ENCODE results near the gene ZNF81.
"Not testable (repeated sequence)": the region's sequence is repeated elsewhere in the genome, so short reads cannot be mapped to it uniquely, and the experiment has no call there.

ZNF81 gene

DNA sequence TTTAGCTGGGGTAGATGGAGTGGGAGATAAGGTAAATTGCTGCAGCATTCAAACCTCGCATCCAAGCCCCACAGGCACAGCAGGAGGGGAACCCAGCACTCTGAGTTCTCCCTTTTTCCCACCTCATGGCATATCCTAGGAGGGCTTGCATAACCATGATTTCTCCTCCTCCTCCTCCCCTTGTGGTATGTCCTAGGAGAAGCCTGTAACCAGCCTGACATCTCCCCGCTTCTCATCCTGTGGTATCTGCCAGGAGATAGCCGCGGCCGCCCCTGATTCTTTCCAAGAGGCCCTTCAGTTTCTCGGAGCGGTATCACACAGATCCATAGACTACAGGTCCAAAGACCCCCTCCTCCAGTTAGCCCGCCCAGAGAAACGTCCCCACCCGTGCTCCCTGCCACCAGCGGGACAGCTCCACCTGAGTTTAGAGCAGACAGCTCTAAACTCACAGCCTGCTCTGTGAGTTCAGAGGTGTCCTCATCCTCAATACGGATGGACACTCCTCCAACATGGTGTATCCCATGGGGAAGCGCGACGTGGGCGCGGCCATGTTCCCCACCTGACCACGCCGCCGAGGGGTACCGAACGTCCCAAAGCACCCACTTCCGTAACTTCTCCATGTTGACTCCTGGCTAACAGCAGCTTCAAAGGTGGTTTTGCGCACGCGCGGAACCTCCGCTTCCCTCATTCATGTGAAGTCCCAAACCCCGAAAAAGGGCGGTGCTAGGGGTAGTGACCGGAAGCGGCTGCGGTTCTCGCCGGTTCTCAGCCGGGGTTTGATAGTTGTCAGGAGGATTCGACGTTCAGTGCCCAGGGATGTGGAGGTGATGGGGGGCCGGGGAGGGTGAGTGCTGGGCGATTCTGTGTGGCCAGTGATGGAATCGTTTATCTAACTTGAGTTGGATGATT lies at the start of gene ZNF81:
ZNF81 (plus strand) TSS at position 739 of the 909 bp plus-strand sequence. CDS start 9,366 bp downstream, outside the sequence.
- DNase-seq (ENCODE audit: low spot score): peak; percentile 92

GRCh38 chrX:47796433-47796906 lies 40.2 kb upstream of the ZNF81 start:
- DNase-seq (ENCODE audit: low spot score): peak; percentile 72

DNA sequence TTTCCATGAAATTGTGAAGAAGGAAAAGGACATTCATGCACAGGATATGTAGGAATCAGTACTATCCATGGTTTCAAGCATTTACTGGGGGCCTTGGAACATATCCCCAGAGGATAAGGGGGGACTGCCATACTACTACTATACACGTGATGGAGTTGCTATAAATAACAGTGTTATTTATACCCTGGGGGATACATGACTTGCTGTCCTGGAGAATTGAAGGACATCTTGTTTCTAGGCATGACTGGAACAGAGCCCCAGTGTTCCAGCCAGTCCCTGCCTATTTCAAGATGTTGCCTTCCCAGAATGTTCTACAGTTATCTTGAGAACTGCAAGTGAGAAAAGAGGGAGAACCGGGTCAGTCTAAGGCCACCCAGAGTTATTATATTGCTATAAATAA lies 39.6 kb upstream of the ZNF81 start:
- no peak for DNase-seq (ENCODE audit: low spot score)

DNA sequence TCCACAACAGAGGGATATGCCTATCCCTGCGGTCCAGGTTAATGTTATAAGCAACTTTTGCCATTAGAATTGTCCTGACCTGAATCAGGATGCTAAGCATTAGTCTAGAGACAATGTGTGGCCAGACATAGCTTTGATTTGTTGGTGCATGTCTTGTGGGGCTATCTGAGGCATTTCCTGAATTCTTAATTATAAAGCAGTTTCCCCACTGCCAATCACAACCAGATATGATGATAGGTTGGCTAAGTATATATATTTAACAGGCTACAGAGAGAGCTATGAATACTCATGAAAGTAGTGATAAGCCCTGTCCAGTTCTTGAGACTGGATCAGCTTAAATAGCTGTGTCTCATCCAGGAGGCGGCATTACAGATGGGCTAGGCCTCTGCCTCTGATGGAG lies 37.8 kb upstream of the ZNF81 start:
- no peak for DNase-seq (ENCODE audit: low spot score)

DNA sequence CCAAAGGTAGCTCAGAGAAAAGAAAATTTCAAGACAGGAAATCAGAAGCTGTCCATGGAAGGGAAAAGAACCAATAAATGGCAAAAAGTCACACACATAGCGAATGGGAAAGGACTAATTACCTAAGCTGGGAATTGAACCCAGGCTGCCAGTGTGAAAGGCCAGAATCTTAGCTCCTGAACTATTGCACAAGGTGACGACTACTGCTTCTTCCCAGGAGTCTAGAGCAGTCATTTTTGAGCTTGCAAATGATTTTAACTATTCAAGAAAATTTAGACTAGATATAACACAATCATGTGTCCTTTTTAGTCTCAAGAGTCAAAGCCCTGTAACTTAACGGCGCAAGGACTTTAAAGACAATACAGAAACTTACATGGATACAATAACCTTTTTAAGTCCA lies 34.1 kb upstream of the ZNF81 start:
- DNase-seq (ENCODE audit: low spot score): no peak

GRCh38 chrX:47803103-47803502 lies 33.6 kb upstream of the ZNF81 start:
- not testable (repeated sequence) for DNase-seq (ENCODE audit: low spot score)

DNA sequence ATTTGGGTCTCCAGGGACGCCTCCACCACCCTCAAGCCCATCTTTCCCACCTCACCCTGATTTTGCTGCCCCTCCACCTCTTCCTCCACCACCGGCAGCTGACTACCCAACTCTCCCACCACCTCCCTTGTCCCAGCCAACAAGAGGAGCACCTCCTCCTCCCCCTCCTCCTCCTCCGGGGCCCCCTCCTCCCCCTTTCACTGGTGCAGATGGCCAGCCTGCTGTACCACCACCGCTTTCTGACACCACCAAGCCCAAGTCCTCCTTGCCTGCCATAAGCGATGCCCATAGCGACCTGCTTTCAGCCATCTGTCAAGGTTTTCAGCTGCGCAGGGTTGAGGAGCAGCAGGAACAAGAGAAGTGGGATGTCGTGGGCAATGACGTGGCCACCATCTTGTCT lies 32.4 kb upstream of the ZNF81 start:
- DNase-seq (ENCODE audit: low spot score): no peak

DNA sequence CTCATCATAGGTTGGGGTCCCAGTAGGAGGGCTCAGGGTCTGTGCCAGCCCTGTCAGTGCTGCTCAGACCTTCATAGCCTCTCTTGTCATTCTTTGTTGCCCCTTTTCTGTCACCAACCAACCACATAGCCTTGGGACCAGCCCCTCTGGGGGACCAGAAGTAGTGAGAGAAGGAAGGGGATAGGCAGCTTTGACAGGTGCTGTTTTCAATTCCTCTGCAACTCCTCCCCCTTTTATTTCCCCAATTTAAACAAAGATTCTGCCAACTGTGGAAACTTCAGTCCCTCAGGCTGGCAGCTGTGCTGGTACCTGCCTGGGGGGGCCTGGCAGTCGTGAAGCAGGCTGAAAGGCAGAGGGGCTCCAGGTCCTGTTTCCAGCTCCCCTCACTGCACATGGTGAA lies 30.9 kb upstream of the ZNF81 start:
- DNase-seq (ENCODE audit: low spot score): not testable (repeated sequence)

- DNase-seq (ENCODE audit: low spot score): not testable (repeated sequence)
Measured at GRCh38 chrX:47806415-47807271, 30.1 kb upstream of the ZNF81 start.

GRCh38 chrX:47807272-47807538 lies 29.5 kb upstream of the ZNF81 start:
- not testable (repeated sequence) for DNase-seq (ENCODE audit: low spot score)

GRCh38 chrX:47807548-47807947 lies 29.2 kb upstream of the ZNF81 start:
- DNase-seq (ENCODE audit: low spot score): no peak

- no peak for DNase-seq (ENCODE audit: low spot score)
Measured at GRCh38 chrX:47808904-47809788, 27.6 kb upstream of the ZNF81 start.

DNA sequence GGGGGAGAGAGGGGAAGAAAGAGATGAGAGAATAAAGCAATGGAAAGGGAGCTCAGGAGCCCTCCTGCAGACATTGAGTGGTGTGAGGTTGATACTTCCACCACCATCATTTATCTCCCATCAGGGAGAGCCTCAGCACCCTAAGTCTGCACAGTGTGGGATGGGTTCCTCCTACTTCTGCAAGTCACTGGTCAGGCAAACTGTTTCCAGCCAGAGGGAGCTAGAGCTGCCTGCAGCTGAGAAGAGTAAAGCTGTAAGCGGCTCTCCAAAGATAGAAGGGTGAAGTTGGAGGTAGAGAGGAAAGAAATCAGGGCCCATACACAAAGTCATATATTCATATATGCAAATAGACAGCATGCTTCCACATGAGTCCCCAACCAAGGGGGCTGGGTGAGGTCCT lies 21.9 kb upstream of the ZNF81 start:
- DNase-seq (ENCODE audit: low spot score): no peak

GRCh38 chrX:47815901-47816845 lies 20.5 kb upstream of the ZNF81 start:
- DNase-seq (ENCODE audit: low spot score): no peak

DNA sequence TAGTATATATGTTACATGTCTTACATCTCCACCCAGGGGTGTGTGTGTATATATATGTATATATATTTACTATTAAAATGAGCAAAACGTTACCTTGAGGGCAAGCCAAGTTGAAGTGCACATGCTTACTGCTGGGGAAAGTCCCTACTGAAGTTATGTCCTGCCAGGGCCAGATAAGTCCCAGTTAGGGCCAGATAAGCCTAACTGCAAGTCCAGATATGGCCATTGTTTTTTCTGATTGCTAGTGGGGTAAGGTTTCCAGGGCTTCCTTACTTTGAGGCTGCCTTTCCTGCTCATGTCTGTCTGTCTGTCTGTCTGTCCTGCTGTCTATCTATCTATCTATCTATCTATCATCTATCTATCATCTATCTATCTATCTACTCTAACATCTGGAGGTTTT lies 19.3 kb upstream of the ZNF81 start:
- no peak for DNase-seq (ENCODE audit: low spot score)

DNA sequence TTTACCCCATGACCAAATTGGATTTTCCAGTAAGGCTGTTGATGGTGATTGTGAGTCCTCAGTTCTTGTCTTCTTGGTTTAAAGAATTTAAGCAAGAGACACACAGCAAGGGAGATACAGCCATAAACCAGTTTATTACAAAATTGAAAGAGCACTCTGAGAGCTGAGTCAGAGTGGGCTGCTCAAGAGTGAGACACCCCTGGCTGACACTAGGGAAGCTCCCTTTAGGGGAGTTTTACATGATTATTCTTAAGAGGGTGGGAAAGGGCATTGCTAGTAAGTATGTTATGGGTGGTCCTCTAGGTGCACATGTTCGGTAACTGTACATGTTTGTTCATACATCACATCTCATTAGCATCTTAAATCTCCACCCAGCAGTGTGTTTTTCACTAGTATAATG lies 18.8 kb upstream of the ZNF81 start:
- DNase-seq (ENCODE audit: low spot score): no peak

- DNase-seq (ENCODE audit: low spot score): no peak
Measured at GRCh38 chrX:47828984-47829383, 7.7 kb upstream of the ZNF81 start.

GRCh38 chrX:47831788-47832187 lies 4.9 kb upstream of the ZNF81 start:
- DNase-seq (ENCODE audit: low spot score): peak; percentile 69

DNA sequence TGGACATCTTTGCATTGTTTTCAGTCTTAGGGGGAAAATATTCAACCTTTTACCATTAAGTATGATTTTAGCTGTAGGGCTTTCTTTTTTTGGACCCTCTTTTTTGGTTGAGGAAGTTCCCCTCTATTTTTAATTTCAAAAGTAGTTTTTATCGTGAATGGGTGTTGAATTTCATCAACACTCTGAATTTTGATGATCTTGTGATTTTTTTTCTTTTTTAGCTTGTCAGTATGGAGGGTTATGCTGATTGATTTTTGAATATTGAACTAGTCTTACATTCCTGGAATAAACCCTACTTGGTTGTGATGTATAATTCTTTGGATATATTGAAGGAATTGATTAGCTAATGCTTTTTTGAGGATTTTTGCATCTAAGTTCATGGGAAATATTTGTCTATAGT lies 1.7 kb downstream of the ZNF81 start:
- no peak for DNase-seq (ENCODE audit: low spot score)

DNA sequence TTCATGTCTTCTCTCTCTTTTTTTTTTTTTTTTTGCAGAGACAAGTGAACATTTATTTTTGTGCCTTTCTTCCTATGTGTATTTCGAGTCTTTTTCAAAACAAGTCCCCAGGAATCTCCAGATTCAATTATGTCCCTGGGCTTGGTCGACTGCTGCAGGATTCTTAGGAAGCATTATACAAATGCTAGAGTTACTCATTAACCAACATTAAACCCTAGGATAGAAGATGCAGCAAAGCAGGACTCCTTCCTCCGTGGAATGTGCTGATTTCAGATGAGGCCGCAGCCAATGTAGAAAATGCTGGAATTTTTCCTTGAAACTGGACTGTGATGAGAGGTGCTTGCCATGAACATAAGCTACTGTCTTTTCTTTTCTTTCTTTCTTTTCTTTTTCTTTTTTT lies 3.4 kb downstream of the ZNF81 start:
- DNase-seq (ENCODE audit: low spot score): no peak

GRCh38 chrX:47843363-47843762 lies 6.7 kb downstream of the ZNF81 start:
- no peak for DNase-seq (ENCODE audit: low spot score)

Data from RKO (cell line).